Vagina (tissue), 2 donors: ENCODE data around the gene GAN. TPM values are rescaled to one million over a fixed set of nuclear protein-coding genes. Genes with fewer than 3 reads are reported as not detected.

Experiments used
- DNase-seq, 2 donors: peaks; one replicate each; pipeline ENCODE4 v3.0.0-alpha.2; 2017; ENCODE audit errors: extremely low spot score in 2 of 2
- H3K27ac ChIP-seq: fragments of 200-600 bp; sonication (generic); one replicate; pipeline ENCODE4 v1.5.1; 2019
- H3K27me3 ChIP-seq: fragments of 200-600 bp; sonication (generic); one replicate; pipeline ENCODE4 v1.5.1; 2019
- H3K36me3 ChIP-seq, 2 donors: fragments of 200-600 bp; sonication (generic); one replicate each; pipeline ENCODE4 v1.5.1; 2017 to 2019
- H3K4me1 ChIP-seq: fragments of 200-600 bp; sonication (generic); one replicate; pipeline ENCODE4 v1.5.1; 2019
- H3K4me3 ChIP-seq, 2 donors: fragments of 200-600 bp; sonication (generic); 1 replicate in 1 of 2; 2 replicates in 1 of 2; pipeline ENCODE4 v1.5.1; 2016 to 2019
- H3K9me3 ChIP-seq: fragments of 200-600 bp; sonication (generic); one replicate; pipeline ENCODE4 v1.5.1; 2019
- CTCF ChIP-seq, 3 experiments: fragments of 450-650 bp in 2 of 3; fragments of 200-600 bp in 1 of 3; sonication (generic) in 1 of 3; IDR thresholded peaks; one replicate each; pipeline ENCODE4 v1.5.1; 2017 to 2019; ENCODE audit warnings: antibody characterized with exemption in 3 of 3, mild to moderate bottlenecking in 2 of 3, moderate library complexity in 2 of 3
- POLR2A ChIP-seq, 2 donors: fragments of 450-650 bp; IDR thresholded peaks; one replicate each; pipeline ENCODE4 v1.6.1; 2017; ENCODE audit warnings: antibody characterized with exemption in 2 of 2, mild to moderate bottlenecking in 2 of 2, moderate library complexity in 2 of 2
- POLR2AphosphoS5 ChIP-seq, 2 donors: sonication (generic); formaldehyde crosslinking; IDR thresholded peaks; one replicate each; pipeline ENCODE4 v1.9.0; 2017; ENCODE audit warnings: antibody characterized with exemption in 2 of 2, mild to moderate bottlenecking in 2 of 2, low read depth in 1 of 2; ENCODE audit not compliant: insufficient read depth in 1 of 2
- intact Hi-C: fragments of 100-400 bp; cut with DNase I; formaldehyde crosslinking; loops from one replicate; pipeline ENCODE4 v1.15.1; 2023
- total RNA-seq: library from RNA; depleted of rRNA; stranded (reverse); fragments of >200 nt; gene quantifications from one replicate; pipeline ENCODE4 v1.2.3, GENCODE V29; 2016

Gene GAN, protein sequence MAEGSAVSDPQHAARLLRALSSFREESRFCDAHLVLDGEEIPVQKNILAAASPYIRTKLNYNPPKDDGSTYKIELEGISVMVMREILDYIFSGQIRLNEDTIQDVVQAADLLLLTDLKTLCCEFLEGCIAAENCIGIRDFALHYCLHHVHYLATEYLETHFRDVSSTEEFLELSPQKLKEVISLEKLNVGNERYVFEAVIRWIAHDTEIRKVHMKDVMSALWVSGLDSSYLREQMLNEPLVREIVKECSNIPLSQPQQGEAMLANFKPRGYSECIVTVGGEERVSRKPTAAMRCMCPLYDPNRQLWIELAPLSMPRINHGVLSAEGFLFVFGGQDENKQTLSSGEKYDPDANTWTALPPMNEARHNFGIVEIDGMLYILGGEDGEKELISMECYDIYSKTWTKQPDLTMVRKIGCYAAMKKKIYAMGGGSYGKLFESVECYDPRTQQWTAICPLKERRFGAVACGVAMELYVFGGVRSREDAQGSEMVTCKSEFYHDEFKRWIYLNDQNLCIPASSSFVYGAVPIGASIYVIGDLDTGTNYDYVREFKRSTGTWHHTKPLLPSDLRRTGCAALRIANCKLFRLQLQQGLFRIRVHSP
- 20.9 TPM for total RNA-seq

DNA sequence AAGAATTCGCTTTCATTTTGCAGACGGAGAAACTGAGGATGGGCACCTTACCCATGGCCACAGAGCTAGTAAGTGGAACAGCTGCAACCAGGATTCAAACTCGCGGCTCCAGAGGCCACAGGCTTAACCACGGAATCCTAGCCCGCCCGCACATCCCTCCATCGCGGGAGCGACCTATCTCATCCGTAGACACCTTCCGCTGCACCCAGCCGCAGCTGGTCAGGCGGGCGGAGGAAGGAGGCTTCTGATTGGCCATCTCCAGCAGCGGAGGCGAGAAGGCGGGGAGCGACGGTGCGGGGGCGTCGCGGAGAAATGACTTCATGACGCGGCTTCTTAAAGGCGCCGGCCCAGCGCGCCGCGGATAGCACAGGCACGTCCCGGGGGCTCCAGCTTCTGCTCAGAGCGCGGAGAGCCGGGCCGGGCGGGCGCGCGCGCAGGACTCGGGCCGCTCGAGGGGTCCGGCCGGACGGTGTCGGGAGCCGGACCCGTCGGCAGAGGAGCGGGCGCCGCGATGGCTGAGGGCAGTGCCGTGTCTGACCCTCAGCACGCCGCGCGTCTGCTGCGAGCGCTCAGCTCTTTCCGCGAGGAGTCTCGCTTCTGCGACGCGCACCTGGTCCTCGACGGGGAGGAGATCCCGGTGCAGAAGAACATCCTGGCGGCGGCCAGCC is at the start of gene GAN:
GAN (plus strand) TSS at position 360 of the 668 bp plus-strand sequence; CDS start at position 512, 152 bp downstream.
- peak within 1 kb of the TSS; percentile 92 to 99 for H3K4me3 ChIP-seq
- no peaks in the 10 kb centered on the region for H3K27me3 ChIP-seq
- intact Hi-C loops, result no loop called here
- no peaks in the 10 kb centered on the region for H3K9me3 ChIP-seq
- DNase-seq, result peak in 1 of 2 donors; percentile 97
- H3K4me1 ChIP-seq, result peaks cover 64% of the 10 kb centered on the region
- peak within 1 kb of the TSS; percentile 91 for H3K27ac ChIP-seq
- TF ChIP-seq POLR2AphosphoS5 (IDR thresholded peaks at IDR 0.05; ENCODE audit: insufficient read depth in 1 of 2, low read depth in 1 of 2) (peak; percentile 96 to 97), CTCF (IDR thresholded peaks at IDR 0.05) (no peak), POLR2A (IDR thresholded peaks at IDR 0.05) (peak in 1 of 2 donors; percentile 89)
- no peaks in the 10 kb centered on the region for H3K36me3 ChIP-seq

DNA sequence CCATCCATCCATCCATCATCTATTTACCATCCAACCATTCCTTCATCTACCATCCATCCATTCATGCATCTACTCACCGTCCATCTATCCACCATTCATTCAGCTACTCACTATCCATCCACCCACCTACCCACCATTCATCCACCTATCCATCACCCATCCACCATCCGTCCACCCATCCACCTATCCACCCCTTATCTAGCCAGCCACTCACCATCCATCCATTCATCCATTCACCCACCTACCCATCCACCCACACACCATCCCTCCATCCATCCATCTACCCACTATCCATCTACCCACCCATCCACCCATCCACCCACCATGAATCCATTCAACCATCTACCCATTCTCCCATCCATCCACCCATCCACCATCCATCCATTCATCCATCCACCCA is 49.7 kb upstream of the GAN start:
- Histone ChIP-seq H3K4me3 (no peak overlapping the region), H3K27ac (no peak overlapping the region), H3K36me3 (no peaks in the 10 kb centered on the region), H3K9me3 (no peaks in the 10 kb centered on the region), H3K4me1 (peaks cover 18% of the 10 kb centered on the region), H3K27me3 (no peaks in the 10 kb centered on the region)
- intact Hi-C loops, result no loop called here
- TF ChIP-seq POLR2AphosphoS5 (IDR thresholded peaks at IDR 0.05; ENCODE audit: insufficient read depth in 1 of 2, low read depth in 1 of 2), result no peak
- TF ChIP-seq POLR2A (IDR thresholded peaks at IDR 0.05), result no peak
- TF ChIP-seq CTCF (IDR thresholded peaks at IDR 0.05), result no peak
- DNase-seq, result no peak

DNA sequence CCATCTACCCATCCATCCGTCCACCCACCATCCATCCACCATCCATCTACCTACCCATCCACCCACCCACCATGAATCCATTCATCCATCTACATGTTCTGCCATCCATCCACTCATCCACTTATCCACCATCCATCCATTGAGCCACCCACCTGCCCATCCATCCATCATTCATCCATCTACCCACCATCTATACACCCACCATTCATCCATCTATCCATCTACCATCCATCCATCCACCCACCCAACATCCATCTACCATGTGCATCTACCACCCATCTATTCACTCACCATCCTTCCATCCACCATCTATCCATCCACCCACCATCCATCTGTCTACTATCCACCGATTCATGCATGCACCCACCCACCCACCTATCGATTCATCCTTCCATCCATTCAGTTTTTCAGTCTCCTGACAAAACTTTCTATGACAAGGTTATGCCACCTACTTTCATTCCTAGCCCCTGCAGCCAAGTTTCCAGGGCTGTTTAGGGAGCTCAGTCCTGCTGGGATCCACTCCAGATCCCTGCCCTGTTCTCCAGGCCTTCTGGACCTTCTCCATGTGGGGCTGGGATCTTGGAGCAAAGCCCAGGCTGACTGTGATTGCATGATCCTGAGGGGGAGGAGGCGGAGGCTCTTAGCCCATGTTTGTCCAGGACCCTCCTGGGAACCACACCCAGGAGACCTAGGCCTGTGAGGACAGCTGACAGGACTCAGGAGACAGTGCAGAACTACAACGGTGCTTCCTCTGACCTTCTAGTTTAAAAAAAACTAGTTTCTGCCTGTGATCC is 48.9 kb upstream of the GAN start:
- TF ChIP-seq POLR2A (IDR thresholded peaks at IDR 0.05) (no peak), CTCF (IDR thresholded peaks at IDR 0.05) (no peak), POLR2AphosphoS5 (IDR thresholded peaks at IDR 0.05; ENCODE audit: insufficient read depth in 1 of 2, low read depth in 1 of 2) (peak in 1 of 2 donors; percentile 28)
- intact Hi-C loops, result no loop called here
- no peak overlapping the region for H3K4me3 ChIP-seq
- DNase-seq, result no peak
- H3K27me3 ChIP-seq, result no peaks in the 10 kb centered on the region
- H3K36me3 ChIP-seq, result no peaks in the 10 kb centered on the region
- no peaks in the 10 kb centered on the region for H3K9me3 ChIP-seq
- no peak overlapping the region for H3K27ac ChIP-seq
- H3K4me1 ChIP-seq, result peaks cover 18% of the 10 kb centered on the region

- no peaks in the 10 kb centered on the region for H3K27me3 ChIP-seq
- H3K4me1 ChIP-seq, result peaks cover 18% of the 10 kb centered on the region
- H3K27ac ChIP-seq, result no peak overlapping the region
- DNase-seq, result no peak
- TF ChIP-seq CTCF (IDR thresholded peaks at IDR 0.05) (no peak), POLR2AphosphoS5 (IDR thresholded peaks at IDR 0.05; ENCODE audit: insufficient read depth in 1 of 2, low read depth in 1 of 2) (peak in 1 of 2 donors; percentile 5)
- no peaks in the 10 kb centered on the region for H3K36me3 ChIP-seq
- no peak overlapping the region for H3K4me3 ChIP-seq
- intact Hi-C loops, result no loop called here
- no peaks in the 10 kb centered on the region for H3K9me3 ChIP-seq
These were observed 48.1 kb upstream of the GAN start for GRCh38 chr16:81266680-81267095.
